Activated T-cell treated with anti-CD3 and anti-CD28 coated beads, Interleukin-2, amount 50 U/mL, for 1 hour (primary cell): ENCODE measurements around the gene MVB12B.

Experiments used
- DNase-seq: peaks from one replicate; pipeline ENCODE4 v3.0.0-alpha.2; 2020

MVB12B gene

DNA sequence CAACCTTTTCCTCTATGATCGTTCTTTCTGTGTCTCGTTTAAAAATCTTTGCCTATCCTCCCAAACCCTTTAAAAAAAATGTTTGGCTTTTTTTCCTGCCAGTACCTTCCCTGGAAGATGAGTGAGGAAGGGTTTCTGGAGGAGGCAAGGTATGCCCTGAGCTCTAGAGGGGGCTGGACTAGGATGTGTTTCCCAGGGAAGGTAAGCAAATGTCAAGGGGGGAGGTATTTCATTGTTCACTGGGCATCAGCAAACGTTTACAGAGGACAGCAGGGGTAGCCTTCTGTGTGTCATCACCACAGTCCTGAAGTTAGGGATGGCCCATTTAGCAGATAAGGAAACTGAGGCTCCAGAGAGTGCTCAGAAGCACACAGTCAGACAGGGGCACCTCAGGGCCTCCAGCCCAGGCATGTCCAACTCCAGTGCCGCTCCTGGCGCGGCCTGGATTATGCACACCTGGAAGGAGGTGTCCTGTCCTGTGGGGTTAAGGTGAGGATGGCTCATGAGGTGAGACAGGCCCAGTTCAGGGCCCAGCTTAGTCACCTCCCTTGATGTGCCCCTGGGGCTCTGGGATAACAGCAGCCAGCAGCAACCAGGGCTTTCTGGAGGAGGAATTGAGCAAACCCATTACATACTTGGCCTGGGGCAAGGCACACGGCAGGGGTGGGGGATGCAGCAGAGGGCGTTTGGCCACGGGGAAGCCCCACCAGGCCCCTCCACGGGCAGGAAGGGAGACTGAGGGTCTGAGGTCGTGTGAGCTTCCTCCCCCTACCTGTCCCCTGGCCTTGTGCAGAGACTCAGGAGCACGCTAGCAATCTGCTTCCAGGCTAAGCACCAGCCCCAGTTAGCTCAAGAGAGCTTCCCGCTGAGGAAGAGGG, 186.8 kb downstream of the MVB12B start:
- no peak for DNase-seq

DNA sequence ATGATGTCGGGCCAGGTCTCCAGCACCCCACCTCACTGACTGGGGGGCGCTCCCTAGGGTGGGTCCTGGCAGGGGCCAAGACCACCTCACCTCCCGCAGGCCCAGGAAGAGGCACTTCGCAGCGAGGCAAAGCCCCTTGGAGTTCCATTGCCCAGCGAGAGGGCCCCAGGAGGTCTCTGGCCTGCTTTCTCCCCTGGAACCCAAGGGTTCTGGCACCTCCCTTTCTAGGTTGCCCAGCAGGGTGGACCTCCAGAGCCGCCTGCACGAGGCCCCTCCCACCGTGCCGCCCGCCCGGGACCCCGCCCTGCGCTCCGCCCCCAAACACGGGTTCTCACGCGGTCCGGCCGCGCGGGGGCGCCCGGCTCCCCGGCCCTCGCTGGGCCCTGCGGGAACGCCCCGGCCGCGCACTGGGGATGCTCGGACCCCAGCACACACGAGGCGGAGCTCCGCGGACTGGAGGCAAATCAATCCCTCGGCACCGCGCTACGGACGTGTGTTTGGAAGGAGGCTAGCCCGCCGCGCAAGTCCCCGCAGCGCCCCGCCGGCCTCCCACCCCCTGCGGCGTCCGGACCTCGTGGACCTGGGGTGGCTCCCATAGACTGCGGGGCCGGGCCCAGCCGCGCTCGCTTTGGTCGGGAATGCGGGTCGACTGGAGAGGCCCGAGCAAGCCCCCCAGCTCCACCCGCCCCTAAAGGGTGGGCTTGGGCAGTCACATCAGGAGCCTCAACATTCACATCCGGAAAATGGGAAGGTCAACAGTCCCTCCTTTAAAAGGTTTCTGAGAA, 187.6 kb downstream of the MVB12B start:
- DNase-seq, result peak; percentile 72

DNA sequence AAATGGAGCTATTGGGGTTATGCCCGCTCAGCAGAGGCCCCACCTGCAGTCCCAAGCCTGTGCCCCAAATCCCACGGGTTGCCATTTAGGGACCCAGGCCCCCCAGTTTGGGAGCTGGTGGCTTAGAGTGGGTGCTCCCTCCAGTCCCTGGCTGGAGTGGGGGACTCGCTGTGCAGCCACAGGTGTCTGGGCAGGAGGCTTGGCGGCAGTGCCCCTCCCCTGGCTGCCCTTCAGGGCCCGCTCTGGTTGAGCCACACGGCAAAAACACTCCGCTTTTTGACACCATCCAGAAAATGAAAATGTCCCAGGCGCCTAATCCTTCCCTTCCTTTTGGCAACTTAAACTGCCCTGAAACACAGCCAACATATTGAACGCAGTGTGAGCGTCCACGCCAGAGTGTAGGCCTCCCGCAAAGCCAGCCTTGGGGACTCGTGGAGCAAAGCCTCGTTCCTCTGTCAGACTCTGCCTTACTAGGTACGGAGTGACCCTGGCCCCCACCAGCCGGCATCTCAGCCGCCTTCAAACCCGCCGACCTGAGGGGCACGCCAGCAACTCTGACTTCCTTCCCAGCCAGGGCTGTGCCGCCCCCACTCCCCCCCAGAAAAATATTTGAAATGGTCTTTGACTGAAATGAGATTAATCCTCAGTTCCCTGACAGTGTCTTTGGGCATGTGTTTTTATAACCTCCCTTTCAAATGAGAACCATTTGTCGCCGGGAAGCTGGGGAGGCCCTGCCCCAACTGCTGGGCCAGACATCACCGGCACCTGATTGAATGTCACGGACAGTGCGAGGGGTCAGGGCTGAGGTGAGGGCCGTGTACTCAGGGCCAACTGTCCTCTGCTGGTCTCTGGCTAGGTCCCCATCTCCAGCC, 188.6 kb downstream of the MVB12B start:
- no peak for DNase-seq

DNA sequence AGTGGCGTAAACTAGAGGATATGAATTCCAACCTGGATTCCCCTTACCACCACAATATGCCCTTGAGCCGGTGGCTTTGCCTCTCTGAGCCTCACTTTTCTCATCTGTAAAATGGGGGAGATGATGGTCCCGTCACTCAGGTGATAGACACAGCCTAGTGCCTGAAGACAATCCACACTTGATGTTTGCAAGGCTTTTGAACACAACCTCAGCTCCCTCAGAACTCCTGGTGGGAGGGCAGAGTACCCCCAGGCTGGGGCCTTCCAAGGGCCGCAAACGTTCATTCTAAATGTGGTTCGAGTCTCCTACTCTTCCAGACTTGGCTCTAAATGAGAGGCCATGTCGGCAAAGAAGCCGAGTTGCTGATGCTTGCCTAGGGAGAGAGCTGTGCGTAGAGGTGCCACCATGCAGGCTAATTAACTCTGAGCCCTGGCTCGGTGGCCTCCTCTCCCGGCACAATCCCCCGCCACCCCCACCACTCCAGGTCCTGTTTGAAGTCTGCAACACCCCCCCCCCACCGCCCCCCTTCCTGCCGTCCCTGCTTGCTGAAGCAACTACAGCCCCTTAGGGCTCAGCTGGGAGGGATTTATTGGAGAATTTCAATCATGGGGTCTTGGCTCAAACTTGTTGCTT, 189.4 kb downstream of the MVB12B start:
- no peak for DNase-seq

DNA sequence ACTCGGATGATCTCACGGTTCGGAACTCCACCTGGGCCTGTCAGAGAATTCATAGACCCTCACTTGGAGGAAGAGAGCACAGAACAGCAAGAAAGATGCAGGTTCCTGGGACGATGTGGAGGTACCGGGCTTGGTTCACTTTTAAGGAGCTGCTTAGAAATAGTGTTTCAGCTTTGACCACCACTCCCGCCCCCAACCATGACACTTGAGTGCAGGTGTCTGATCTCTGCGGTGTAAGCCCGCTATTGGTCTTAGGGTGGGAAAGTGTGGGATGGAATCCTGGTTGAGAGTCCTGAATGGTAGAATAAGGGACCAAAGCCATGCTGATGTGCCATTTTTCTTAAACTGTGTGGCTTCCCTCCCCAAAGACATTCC, 189.9 kb downstream of the MVB12B start:
- no peak for DNase-seq

DNA sequence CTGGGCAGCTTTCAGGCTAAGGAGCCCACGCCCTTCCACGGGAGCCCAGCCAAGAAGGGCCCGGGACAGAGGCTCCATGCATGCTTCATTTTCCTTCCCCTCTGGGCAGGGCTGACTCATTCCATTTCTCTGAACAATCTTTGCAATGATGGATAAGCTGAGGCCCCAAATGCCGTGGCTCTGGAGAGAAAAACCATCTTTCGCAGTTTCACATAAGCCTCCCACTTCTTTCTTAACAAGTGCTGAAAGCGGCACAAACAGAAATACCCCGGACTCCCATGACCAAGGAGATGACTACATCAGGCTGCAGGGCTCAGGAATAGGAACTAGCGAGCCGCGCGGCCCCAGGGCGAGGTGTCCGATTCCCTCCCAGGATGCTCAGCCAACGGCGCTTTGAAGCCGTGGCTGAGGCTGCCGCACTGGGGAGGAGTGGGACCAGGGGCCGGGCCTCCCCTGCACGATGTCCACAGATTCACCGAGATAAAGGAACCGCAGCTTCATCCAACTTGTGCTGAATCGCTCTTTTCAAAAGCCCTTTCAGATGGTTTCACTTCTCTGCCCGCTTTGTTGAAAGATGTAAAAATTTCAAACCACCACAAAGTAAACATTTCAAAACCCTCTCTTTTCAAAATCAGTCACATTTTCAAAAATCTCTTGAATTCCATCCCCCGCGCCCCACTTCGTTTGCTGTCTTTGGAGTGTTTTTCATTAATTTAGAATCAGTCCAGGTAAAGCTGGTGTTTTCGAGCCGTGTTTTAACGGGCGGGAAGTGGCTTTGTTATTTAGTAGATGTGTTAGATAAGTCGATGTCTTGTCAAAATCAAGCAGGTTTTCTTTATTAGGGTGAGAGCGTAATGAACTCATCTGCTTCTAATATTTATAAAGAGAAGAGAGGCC, 190.6 kb downstream of the MVB12B start:
- peak; percentile 38 for DNase-seq

DNA sequence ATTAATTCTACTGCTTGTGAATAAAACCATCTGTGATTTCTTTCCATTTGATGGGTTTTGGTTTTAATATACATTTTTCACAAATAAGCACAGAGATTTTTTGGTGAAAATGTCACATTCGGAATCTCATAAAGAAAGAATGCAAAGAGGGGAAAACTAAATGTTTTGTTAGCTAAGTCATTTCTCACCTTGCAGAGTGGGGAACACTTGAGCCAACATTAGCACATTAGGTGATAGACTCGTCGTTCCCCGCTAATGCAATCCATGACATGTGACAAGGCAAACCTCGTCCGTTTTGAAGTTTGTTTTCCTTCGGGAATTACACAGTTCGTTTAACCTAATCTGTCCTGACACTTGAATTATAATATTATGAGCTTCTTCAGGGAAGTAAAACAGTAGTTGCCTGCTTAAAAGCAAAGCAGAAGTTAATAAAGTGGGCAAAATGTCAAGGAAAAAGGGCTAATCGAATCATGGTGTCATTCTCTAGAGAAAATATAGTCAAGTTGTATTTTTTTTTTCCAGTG, 191.3 kb downstream of the MVB12B start:
- DNase-seq, result no peak

DNA sequence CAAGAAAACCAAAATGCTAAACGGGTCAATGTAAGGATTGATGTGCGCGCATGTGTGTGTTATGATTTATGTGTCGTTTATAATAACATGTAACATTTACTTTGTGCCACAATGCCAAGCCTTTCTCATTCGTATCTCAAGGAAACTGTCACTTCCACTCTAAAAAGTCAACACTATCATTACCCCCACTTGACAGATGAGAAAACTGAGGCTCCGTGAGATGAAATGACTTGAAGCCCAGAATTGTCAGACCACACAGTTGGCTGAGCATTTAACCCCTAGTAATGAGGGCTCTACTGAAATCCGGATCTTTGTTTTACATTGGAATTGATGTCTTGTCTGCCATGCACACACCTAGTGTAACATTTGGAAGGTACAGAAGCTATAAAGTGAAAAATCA, 192.1 kb downstream of the MVB12B start:
- no peak for DNase-seq

DNA sequence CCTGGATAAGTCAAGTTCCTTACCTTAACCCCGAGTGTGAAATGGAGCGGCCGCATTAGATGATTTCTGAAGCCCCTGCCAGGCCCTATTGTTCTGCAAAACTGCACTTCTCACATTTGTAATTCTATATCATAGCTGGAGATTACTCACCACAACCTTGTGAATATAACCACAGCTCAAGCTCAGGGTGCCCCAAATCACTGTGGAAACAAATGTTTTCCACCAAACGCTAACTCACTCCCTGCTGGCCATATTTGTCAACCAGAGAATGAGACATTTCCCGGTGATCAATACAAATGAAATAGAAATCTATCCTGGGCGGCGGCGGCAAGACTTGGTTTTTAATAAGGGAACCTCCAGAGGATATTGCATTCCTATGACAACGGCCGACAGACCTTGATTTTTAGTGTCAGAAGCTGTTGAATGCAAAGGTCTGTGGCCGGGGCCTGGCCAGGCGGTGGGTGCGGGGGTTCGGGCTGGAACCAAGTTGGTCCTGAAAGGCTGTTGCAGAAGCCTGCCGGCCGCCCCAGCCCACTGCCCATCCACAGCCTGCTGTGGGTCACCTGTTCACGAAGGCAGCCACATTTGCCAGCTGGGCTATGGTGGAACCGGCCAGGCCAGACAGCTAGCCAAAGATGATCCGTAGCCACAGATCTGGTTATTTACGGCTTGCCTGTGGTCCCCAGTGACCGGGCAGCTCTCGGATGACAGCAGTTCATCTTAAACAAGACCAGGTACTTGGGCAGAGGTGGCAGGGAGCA, 193.2 kb downstream of the MVB12B start:
- no peak for DNase-seq

DNA sequence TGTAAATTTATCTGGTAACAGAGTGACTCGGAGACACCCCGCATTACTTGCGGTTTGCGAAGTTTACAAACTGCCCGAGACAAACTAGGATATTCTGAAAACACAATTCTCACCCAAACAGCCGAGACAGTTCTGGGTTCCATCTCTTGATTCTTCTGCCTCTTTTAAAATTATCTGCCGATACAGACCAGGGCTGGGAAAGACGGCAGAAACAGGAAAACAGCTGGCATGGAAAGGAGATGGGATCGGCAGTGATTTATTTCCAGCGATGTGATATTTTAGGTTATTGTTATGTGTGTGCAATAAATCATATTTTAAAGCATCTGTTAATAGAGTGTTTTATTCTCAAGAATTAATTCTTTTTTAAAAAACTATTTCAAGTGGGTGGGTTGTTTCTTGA, 193.8 kb downstream of the MVB12B start:
- no peak for DNase-seq

DNA sequence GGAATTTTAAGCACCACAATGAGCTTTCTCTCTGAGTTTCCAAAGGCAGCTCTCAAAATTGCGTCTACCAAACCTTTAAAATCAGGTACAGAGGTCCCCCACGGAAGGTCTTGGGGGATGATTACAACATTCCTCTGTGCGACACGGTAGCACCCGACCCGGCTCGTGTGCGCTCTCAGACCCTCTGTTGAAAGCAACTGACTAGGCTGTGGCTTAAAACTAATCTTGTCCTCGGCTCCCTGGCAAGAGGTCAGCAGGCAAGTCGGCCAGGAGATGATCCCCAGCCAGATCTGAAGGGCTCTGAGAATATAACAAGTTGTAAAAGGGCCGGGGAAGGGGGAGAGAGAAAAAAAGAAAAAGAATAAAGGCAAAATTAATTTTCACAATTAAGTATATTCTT, 194.5 kb downstream of the MVB12B start:
- no peak for DNase-seq

DNA sequence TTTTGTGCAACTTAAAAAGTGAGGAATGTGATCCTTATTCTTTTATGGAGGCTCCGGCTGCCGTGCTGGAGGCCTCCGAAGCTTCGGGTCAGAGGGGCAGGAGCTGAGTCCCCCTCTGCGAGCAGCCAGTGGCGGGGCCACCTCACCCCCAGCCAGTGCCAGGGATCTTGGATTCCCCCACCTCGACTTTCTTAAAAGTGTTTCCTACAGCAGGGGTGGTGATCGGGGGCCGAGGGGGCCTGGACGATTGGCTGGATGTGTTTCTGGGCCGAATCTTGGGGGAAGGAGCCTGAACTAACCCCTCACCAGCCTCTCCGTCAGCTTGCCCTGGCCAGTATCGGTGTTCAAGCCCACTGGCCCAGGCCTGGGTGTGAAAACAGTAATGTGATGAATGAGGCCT, 194.9 kb downstream of the MVB12B start:
- no peak for DNase-seq

DNA sequence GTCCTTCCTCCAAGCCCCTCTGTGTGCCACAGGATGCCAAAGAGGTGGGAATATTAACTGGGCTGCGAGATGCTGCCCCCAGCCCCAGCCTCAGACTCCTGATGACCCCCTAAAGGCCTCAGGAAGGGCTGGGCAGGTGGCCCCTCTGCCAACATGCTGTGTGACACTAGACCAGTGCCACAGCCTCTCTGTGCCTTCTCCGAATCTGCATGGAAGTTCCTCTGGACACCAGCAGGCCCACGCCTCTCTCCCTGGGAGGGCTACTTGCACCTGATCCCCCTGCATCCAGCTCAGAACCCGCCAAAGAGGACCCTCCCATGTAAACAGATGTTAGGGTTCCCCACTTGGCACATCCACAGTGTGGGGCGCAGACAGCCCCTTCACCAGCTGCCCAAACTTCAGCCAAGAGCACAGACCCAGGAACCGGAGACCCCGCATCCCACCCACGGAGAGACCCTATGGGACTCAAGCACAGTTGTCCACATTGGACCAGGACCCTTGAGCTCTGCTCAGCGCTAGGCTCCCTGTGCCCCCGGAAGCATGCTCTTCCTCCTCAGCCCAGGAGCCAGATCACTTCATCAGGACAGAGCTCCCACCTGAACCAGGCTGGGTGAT, 195.5 kb downstream of the MVB12B start:
- no peak for DNase-seq

DNA sequence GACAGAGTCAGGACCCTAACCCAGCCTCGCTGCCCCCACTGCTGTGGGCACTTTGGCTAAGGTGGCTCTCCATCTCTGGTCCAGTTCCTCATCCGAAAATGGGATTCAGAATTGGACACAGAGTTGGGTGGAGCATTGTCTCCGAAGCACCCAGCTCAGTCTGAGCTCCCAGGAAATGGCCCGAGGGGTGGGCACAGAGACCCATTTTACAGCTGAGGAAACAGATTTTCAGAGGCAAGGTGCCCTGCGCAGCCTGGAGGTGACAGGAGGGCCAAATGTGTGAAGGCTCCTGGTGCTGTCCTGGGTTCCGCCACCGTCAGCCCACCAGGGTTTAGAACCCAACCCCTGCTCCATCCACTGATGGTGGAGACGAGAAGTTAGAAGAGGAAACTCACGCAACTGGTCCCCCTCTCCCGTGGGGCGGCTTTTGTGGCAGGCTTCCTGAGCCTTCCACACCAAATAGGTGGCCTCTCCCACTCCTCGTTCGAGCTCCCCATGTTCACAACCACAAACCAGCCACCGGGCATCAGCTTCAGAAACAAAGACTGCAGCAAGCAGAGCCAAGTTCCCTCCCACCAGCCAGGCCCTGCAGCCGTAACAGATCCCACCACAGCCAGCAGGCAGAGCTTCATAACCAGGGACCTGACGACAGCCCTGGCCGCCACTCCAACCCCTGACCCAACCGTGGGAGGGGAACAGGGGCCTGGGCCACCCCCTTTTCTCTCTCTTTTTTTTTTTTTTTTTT, 196.2 kb downstream of the MVB12B start:
- no peak for DNase-seq

DNA sequence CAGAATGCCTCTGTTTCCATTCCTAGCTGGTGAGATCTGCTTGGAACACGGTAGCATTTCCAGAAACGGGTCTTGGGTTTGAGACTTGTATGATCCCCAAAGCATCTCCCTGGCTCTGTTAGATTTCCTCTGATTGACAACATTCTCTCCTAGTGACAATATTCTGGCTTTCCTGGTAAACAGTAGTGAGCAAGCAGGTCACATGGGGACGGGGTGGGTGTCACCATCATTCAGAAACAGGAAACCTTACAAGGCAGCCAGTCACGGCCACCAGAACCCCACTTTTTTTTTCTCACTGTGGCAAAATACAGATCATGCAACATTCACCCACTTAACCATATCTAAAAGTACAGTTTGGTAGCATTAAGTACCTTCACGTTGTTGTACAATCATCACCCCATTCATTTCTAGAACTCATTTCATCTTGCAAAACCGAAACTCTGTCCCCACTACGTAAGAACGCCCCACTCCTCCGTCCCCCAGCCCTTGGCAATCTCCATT, 197.0 kb downstream of the MVB12B start:
- DNase-seq, result no peak

DNA sequence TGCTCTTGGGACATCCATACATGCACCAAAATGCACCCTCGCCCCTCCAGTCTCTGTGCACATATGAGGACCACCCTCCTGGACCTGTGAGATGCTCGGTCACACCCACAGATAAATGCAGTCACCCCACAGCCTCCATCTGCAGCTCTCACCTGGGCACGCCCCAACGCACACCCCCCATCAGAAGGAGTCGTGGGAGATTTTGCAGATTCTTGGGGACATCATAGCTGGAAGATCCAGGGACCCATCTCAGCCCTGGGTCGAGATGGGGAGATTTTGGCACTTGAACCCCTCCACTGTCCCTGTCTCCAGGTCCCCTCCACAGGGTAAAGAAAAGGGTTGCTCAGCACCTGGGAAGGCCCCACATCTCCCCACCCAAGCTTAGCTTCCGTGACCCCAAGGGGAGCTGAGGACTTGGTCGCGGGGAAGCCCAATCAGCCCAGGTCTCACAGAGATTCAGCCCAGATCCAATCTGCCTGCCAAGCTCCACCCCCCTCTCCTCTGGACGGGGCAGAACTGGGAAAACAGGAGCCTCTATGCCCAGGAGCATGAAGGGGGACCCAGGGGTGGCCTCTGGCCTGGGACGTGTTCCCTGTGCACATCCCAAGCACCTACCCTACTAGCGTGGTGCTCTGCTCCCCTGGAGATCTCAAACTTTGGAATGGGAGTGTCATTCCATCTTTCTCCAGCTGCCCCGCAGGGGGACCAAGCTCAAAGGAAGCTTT, 197.9 kb downstream of the MVB12B start:
- no peak for DNase-seq

DNA sequence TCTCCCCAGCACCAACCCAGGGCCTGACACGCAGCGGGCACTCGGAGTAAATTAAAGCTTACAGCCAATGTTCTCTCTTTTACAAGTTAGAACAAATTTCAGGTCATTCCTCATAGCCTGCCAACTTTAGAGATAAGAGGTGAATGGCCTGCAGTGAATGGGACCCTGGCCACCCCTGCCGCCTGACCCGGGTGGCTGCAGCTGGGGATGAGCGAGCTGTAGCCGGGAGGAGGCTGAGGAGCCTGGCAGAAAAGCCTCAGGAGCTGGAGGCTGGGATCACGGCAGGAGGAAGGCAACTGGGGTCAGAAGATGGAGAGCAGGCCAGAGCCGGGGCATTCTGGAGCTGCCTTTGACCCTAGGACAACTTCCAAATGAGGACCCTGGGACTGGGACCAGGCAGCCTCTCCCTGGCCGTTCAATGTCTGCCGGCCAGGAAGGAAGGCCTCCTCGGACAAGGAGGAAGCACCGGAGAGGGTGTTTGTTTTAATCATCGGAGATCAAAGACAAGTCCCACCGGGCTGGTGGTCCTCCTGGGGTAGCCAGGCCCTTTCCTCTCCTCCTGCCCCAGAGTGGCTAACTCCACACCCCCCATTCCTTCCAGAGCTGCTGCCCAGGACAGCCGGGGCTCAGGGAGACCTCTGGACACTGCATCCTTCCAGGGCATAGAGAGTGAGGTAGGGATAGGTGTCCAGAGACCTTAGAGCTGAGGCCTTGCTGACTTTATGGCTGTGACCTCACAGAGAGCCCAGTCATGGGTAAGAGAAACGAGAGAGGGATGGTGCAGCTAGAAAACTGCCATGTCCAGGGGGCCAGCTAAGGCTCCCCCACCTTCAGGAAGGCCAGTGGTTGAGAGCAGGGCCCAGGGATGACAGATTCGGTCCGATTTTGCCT, 199.8 kb downstream of the MVB12B start:
- DNase-seq, result no peak
